HepG2 (cell line): ENCODE data around the gene PTGER3. TPM values are rescaled to one million over a fixed set of nuclear protein-coding genes. Genes with fewer than 3 reads are reported as not detected.

Source experiments
- CBX2 ChIP-seq, 2 experiments: fragments of 200-600 bp in 1 of 2; sonication (generic); formaldehyde crosslinking in 1 of 2; IDR thresholded peaks; 2 replicates each; pipeline versions ENCODE4 v1.7.0 to v1.8.1; 2018 to 2022; ENCODE audit warnings: low read depth in 2 of 2, low read length in 1 of 2, mild to moderate bottlenecking in 1 of 2, missing genetic modification reagents in 1 of 2
- CREB3 ChIP-seq: sonication (generic); formaldehyde crosslinking; IDR thresholded peaks from 2 replicates; pipeline ENCODE4 v1.5.0; 2020; ENCODE audit warnings: missing genetic modification reagents
- CTCF ChIP-seq: sonication (generic); formaldehyde crosslinking; IDR thresholded peaks from 2 replicates; pipeline ENCODE4 v1.5.0; 2020; ENCODE audit warnings: mild to moderate bottlenecking, missing genetic modification reagents, moderate library complexity
- FOSL1 ChIP-seq: sonication (generic); formaldehyde crosslinking; IDR thresholded peaks from 2 replicates; pipeline ENCODE4 v1.9.0; 2021; ENCODE audit warnings: missing genetic modification reagents, borderline replicate concordance
- FOXO4 ChIP-seq: sonication (generic); formaldehyde crosslinking; conservative IDR thresholded peaks from 2 replicates; pipeline ENCODE4 v1.8.1; 2023; ENCODE audit warnings: missing genetic modification reagents
- GRHL1 ChIP-seq: sonication (generic); formaldehyde crosslinking; conservative IDR thresholded peaks from 2 replicates; pipeline ENCODE4 v1.8.0; 2022; ENCODE audit warnings: missing genetic modification reagents
- HCFC1 ChIP-seq: fragments of 150-350 bp; IDR thresholded peaks from 2 replicates; pipeline ENCODE4 v1.6.1; 2014; ENCODE audit warnings: low read depth, low read length
- POLR2AphosphoS2 ChIP-seq: IDR thresholded peaks from 2 replicates; pipeline ENCODE4 v1.6.1; 2011; ENCODE audit warnings: low read depth, low read length, improper control_type of control experiment
- SAP130 ChIP-seq: IDR thresholded peaks from 2 replicates; pipeline ENCODE4 v1.6.1; 2016; ENCODE audit warnings: low read depth
- SRF ChIP-seq: IDR thresholded peaks from 2 replicates; pipeline ENCODE4 v1.6.1; 2011; ENCODE audit warnings: mild to moderate bottlenecking, low read depth, low read length, moderate library complexity
- TBL1XR1 ChIP-seq: fragments of 150-350 bp; IDR thresholded peaks from 2 replicates; pipeline ENCODE4 v1.6.1; 2014; ENCODE audit warnings: borderline replicate concordance, low read length; ENCODE audit not compliant: partially characterized antibody
- ZNF251 ChIP-seq: sonication (generic); formaldehyde crosslinking; IDR thresholded peaks from 2 replicates; pipeline ENCODE4 v1.9.0; 2021; ENCODE audit warnings: mild to moderate bottlenecking, missing genetic modification reagents
- ZNF30 ChIP-seq: sonication (generic); formaldehyde crosslinking; IDR thresholded peaks from 2 replicates; pipeline ENCODE4 v1.5.0; 2020; ENCODE audit warnings: mild to moderate bottlenecking, missing genetic modification reagents
- ZNF513 ChIP-seq: sonication (generic); formaldehyde crosslinking; conservative IDR thresholded peaks from 2 replicates; pipeline ENCODE4 v1.5.0; 2020; ENCODE audit warnings: missing genetic modification reagents
- ZNF552 ChIP-seq: sonication (generic); formaldehyde crosslinking; IDR thresholded peaks from 2 replicates; pipeline ENCODE4 v1.9.0; 2022; ENCODE audit warnings: missing genetic modification reagents, mild to moderate bottlenecking, borderline replicate concordance
- ZNF652 ChIP-seq: IDR thresholded peaks from 2 replicates; pipeline ENCODE4 v1.6.1; 2016; ENCODE audit warnings: low read depth, borderline replicate concordance
- ZNF704 ChIP-seq: sonication (generic); formaldehyde crosslinking; IDR thresholded peaks from 2 replicates; pipeline ENCODE4 v1.8.1; 2023; ENCODE audit warnings: mild to moderate bottlenecking, inconsistent platforms, moderate library complexity, missing genetic modification reagents, borderline replicate concordance
- ZNF883 ChIP-seq: sonication (generic); formaldehyde crosslinking; IDR thresholded peaks from 2 replicates; pipeline ENCODE4 v1.5.1; 2020; ENCODE audit warnings: mild to moderate bottlenecking, missing genetic modification reagents; ENCODE audit errors: not compliant biosample characterization
- ZSCAN30 ChIP-seq: sonication (generic); formaldehyde crosslinking; IDR thresholded peaks from 2 replicates; pipeline ENCODE4 v1.5.0; 2020; ENCODE audit warnings: mild to moderate bottlenecking, missing genetic modification reagents
- polyA plus RNA-seq, 8 experiments: library from polyadenylated mRNA; depleted of rRNA in 3 of 8; stranded (reverse) in 7 of 8; unstranded in 1 of 8; fragments of >200 nt; fragmentation: Illumina TruSeq in 4 of 8; extraction: Trizol in 4 of 8; gene quantifications; 2 replicates each; pipeline versions ENCODE4 v1.2.1 to v1.2.3, GENCODE V29; 2011 to 2016; ENCODE audit warnings: low read depth in 4 of 8, missing spikeins in 1 of 8, mixed read lengths in 1 of 8; ENCODE audit not compliant: insufficient read depth in 1 of 8
- total RNA-seq, 5 experiments: library from RNA; depleted of rRNA; stranded (reverse); fragments of >200 nt; fragmentation: Illumina TruSeq; extraction: Trizol; gene quantifications; 2 replicates each; pipeline ENCODE4 v1.2.3, GENCODE V29; 2016; ENCODE audit warnings: low read depth in 1 of 5

The PTGER3 gene
- total and polyA plus RNA-seq, 2 of the 13 experiments (the other 11 are each of a cell fraction or from before 2014, with no cell fraction given), result 0.01 TPM; not detected in 1

- no peak for TF ChIP-seq FOXO4 (CRISPR knock-in tag)
- no peak for TF ChIP-seq ZSCAN30
- no peak for TF ChIP-seq ZNF30
- TF ChIP-seq CBX2 (IDR thresholded peaks at IDR 0.05; ENCODE audit: low read depth, low read length), result no peak
- TF ChIP-seq CBX2 (CRISPR knock-in tag; IDR thresholded peaks at IDR 0.05; ENCODE audit: low read depth), result no peak
- peak; percentile 62 for TF ChIP-seq HCFC1
- no peak for TF ChIP-seq ZNF883 (CRISPR knock-in tag)
- no peak for TF ChIP-seq FOSL1 (CRISPR knock-in tag)
- no peak for TF ChIP-seq TBL1XR1
- no peak for TF ChIP-seq ZNF552 (CRISPR knock-in tag)
- TF ChIP-seq SAP130, result peak; percentile 75
- TF ChIP-seq POLR2AphosphoS2, result no peak
- no peak for TF ChIP-seq ZNF652
- TF ChIP-seq CTCF (CRISPR knock-in tag), result peak; percentile 75
- no peak for TF ChIP-seq CREB3 (CRISPR knock-in tag)
- no peak for TF ChIP-seq ZNF704
- no peak for TF ChIP-seq GRHL1 (CRISPR knock-in tag)
- no peak for TF ChIP-seq ZNF513 (CRISPR knock-in tag)
- TF ChIP-seq SRF, result peak; percentile 56; the same call in 1 of the 2 replicates
- no peak for TF ChIP-seq ZNF251 (CRISPR knock-in tag)
Measured at GRCh38 chr1:71080739-71081696, 33.4 kb upstream of the PTGER3 start, which contains the start of gene ZRANB2 (continued).
